Measurements from ENCODE around the gene HIC1.

DNA sequence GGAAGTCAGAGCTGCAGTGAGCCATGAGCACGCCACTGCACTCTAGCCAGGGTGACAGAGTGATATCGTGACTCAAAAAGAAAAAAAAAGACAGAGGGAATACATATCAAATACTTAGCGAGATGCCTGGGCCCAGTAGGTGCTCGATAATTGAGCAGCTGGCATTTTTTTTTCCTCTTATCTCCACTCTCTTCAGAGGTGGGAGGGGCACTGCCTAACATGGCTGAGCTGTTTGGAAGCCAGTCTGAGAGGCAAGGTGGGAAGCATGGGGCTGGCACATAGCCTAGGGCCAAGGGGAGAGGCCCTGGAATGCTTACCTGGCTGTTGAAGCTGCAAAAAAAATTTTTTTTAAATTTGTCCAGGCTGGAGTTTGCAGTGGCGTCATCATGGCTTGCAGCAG lies 38.4 kb downstream of the HIC1 start:
- TF ChIP-seq, protein P1, sequence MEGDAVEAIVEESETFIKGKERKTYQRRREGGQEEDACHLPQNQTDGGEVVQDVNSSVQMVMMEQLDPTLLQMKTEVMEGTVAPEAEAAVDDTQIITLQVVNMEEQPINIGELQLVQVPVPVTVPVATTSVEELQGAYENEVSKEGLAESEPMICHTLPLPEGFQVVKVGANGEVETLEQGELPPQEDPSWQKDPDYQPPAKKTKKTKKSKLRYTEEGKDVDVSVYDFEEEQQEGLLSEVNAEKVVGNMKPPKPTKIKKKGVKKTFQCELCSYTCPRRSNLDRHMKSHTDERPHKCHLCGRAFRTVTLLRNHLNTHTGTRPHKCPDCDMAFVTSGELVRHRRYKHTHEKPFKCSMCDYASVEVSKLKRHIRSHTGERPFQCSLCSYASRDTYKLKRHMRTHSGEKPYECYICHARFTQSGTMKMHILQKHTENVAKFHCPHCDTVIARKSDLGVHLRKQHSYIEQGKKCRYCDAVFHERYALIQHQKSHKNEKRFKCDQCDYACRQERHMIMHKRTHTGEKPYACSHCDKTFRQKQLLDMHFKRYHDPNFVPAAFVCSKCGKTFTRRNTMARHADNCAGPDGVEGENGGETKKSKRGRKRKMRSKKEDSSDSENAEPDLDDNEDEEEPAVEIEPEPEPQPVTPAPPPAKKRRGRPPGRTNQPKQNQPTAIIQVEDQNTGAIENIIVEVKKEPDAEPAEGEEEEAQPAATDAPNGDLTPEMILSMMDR (IDR thresholded peaks at IDR 0.05; ENCODE audit: insufficient read depth, low read length, poor library complexity, severe bottlenecking) = no peak
- no peak for TF ChIP-seq EZH2phosphoT487 (conservative IDR thresholded peaks at IDR 0.05; ENCODE audit: low read length)

Data from SU-DHL-6 (cell line).